HCT116 (cell line): ENCODE data around the gene OPCML. TPM values are rescaled to one million over a fixed set of nuclear protein-coding genes. Genes with fewer than 3 reads are reported as not detected.

Experiments used
- ATAC-seq: fragments of 200-7000 bp; cut with Tn5 transposase; 2 replicates; pipeline ENCODE4 v1.9.1; 2020; ENCODE audit warnings: mild to moderate bottlenecking, moderate library complexity
- BruUV-seq: library from RNA; stranded (reverse); fragments of 400-500 nt; replicated peaks from 2 replicates; lab custom pipeline; 2021; lab: Mats Ljungman, UMichigan
- CTCF ChIA-PET: fragments of 300-600 bp; sonication (Branson Sonifier 250); formaldehyde crosslinking; loops from one replicate; lab custom pipeline; 2021; ENCODE audit warnings: antibody characterized with exemption; lab: Charles Lee
- POLR2A ChIA-PET: fragments of 300-600, 350-600 bp; sonication (Branson Sonifier 250); formaldehyde crosslinking; loops from one replicate; lab custom pipeline; 2021; ENCODE audit warnings: antibody characterized with exemption; lab: Charles Lee
- RAD21 ChIA-PET, 2 experiments: fragments of 300-600 bp; sonication (Branson Sonifier 250); formaldehyde crosslinking; loops; one replicate each; lab custom pipeline; 2023; ENCODE audit warnings: low total read pairs in 2 of 2; ENCODE audit not compliant: uncharacterized antibody in 2 of 2, unreplicated experiment in 2 of 2, low non-redundant PET in 1 of 2; lab: Charles Lee
- DNase-seq: peaks from one replicate; pipeline ENCODE4 v3.0.0-alpha.2; 2010; ENCODE audit warnings: low read depth, low spot score
- H2AFZ ChIP-seq: fragments of 200-600 bp; shearing (Covaris generic), sonication (generic); 2 replicates; pipeline ENCODE4 v1.6.1; 2017; ENCODE audit warnings: low read depth, mixed run types, mixed read lengths, antibody characterized with exemption, low read length; ENCODE audit not compliant: poor library complexity, severe bottlenecking
- H3K27ac ChIP-seq: 2 replicates; pipeline ENCODE4 v1.5.1; 2012; ENCODE audit warnings: low read depth, low read length
- H3K27me3 ChIP-seq: fragments of 200-600 bp; sonication (generic); 2 replicates; pipeline ENCODE4 v1.6.1; 2016; ENCODE audit warnings: mixed run types, low read length, mixed read lengths; ENCODE audit not compliant: insufficient read depth
- H3K36me3 ChIP-seq, 2 experiments: fragments of 200-500 bp in 1 of 2; fragments of 200-600 bp in 1 of 2; sonication (Bioruptor generic) in 1 of 2; sonication (generic) in 1 of 2; 2 replicates each; pipeline versions ENCODE4 v1.5.1 to v1.6.1; 2014 to 2016; ENCODE audit warnings: low read length in 2 of 2, inconsistent platforms in 1 of 2, mixed read lengths in 1 of 2, mixed run types in 1 of 2; ENCODE audit not compliant: insufficient read depth in 2 of 2, control insufficient read depth in 1 of 2
- H3K4me1 ChIP-seq, 2 experiments: fragments of 200-600 bp in 1 of 2; sonication (generic) in 1 of 2; 2 replicates each; pipeline versions ENCODE4 v1.5.1 to v1.6.1; 2012 to 2017; ENCODE audit warnings: low read length in 2 of 2, inconsistent platforms in 1 of 2, mild to moderate bottlenecking in 1 of 2, mixed read lengths in 1 of 2, mixed run types in 1 of 2, moderate library complexity in 1 of 2; ENCODE audit not compliant: insufficient read depth in 2 of 2, control insufficient read depth in 1 of 2
- H3K4me2 ChIP-seq: fragments of 200-600 bp; sonication (generic); 2 replicates; pipeline ENCODE4 v1.6.1; 2017; ENCODE audit warnings: mixed run types, low read length, mixed read lengths
- H3K4me3 ChIP-seq, 2 experiments: fragments of 200-600 bp in 1 of 2; sonication (generic) in 1 of 2; replicated peaks in 1 of 2; 2 replicates each; pipeline ENCODE4 v1.5.1; 2011 to 2016; ENCODE audit warnings: low read length in 2 of 2, control low read depth in 1 of 2, low read depth in 1 of 2, mild to moderate bottlenecking in 1 of 2, mixed read lengths in 1 of 2, mixed run types in 1 of 2
- H3K79me2 ChIP-seq: fragments of 200-600 bp; sonication (generic); 2 replicates; pipeline ENCODE4 v1.6.1; 2017; ENCODE audit warnings: mild to moderate bottlenecking, mixed run types, low read length, moderate library complexity, mixed read lengths; ENCODE audit not compliant: insufficient read depth
- H3K9ac ChIP-seq: fragments of 200-600 bp; sonication (generic); 2 replicates; pipeline ENCODE4 v1.6.1; 2016; ENCODE audit warnings: low read length, mixed read lengths
- H3K9me2 ChIP-seq: fragments of 200-600 bp; sonication (generic), shearing (Covaris generic); 2 replicates; pipeline ENCODE4 v1.6.1; 2017; ENCODE audit warnings: mixed run types, mild to moderate bottlenecking, moderate library complexity; ENCODE audit not compliant: insufficient read depth
- H3K9me3 ChIP-seq, 2 experiments: fragments of 200-500 bp in 1 of 2; fragments of 200-600 bp in 1 of 2; sonication (Bioruptor generic) in 1 of 2; sonication (generic) in 1 of 2; 2 replicates each; pipeline ENCODE4 v1.6.1; 2014 to 2017; ENCODE audit warnings: low read length in 2 of 2, mixed read lengths in 2 of 2, inconsistent platforms in 1 of 2, low read depth in 1 of 2, mild to moderate bottlenecking in 1 of 2, mixed run types in 1 of 2, moderate library complexity in 1 of 2; ENCODE audit not compliant: control insufficient read depth in 1 of 2, insufficient read depth in 1 of 2
- H4K20me1 ChIP-seq: fragments of 200-600 bp; sonication (generic), shearing (Covaris generic); 2 replicates; pipeline ENCODE4 v1.6.1; 2017; ENCODE audit warnings: mixed run types, mild to moderate bottlenecking, moderate library complexity; ENCODE audit not compliant: insufficient read depth
- ATF3 ChIP-seq: IDR thresholded peaks from 2 replicates; pipeline ENCODE4 v1.6.1; 2012
- CBX3 ChIP-seq: IDR thresholded peaks from 2 replicates; pipeline ENCODE4 v1.6.1; 2012; ENCODE audit warnings: low read depth
- CEBPB ChIP-seq: IDR thresholded peaks from 2 replicates; pipeline ENCODE4 v1.6.1; 2012; ENCODE audit warnings: low read depth
- EGR1 ChIP-seq: IDR thresholded peaks from 2 replicates; pipeline ENCODE4 v1.6.1; 2012; ENCODE audit warnings: low read depth
- EZH2 ChIP-seq: fragments of 200-600 bp; sonication (generic); IDR thresholded peaks from 2 replicates; pipeline ENCODE4 v1.6.1; 2017; ENCODE audit warnings: antibody characterized with exemption, mixed run types
- EZH2phosphoT487 ChIP-seq: fragments of 200-600 bp; IDR thresholded peaks from 2 replicates; pipeline ENCODE4 v1.6.1; 2018; ENCODE audit warnings: antibody characterized with exemption, borderline replicate concordance
- JUND ChIP-seq: IDR thresholded peaks from 2 replicates; pipeline ENCODE4 v1.6.1; 2012
- MAX ChIP-seq: IDR thresholded peaks from 2 replicates; pipeline ENCODE4 v1.6.1; 2012
- POLR2AphosphoS5 ChIP-seq: IDR thresholded peaks from 2 replicates; pipeline ENCODE4 v1.6.1; 2011; ENCODE audit warnings: mild to moderate bottlenecking, low read depth, low read length, moderate library complexity
- REST ChIP-seq: IDR thresholded peaks from 2 replicates; pipeline ENCODE4 v1.6.1; 2012; ENCODE audit warnings: low read depth
- SIN3A ChIP-seq: IDR thresholded peaks from 2 replicates; pipeline ENCODE4 v1.6.1; 2012; ENCODE audit warnings: low read depth
- SP1 ChIP-seq: IDR thresholded peaks from 2 replicates; pipeline ENCODE4 v1.6.1; 2012; ENCODE audit warnings: low read depth
- SRF ChIP-seq: IDR thresholded peaks from 2 replicates; pipeline ENCODE4 v1.6.1; 2012; ENCODE audit warnings: low read depth
- TCF7L2 ChIP-seq: IDR thresholded peaks from 2 replicates; pipeline ENCODE4 v1.7.0; 2011; ENCODE audit warnings: borderline replicate concordance, inconsistent platforms; ENCODE audit not compliant: insufficient read depth, insufficient read length; ENCODE audit errors: extremely low read depth
- YY1 ChIP-seq: IDR thresholded peaks from 2 replicates; pipeline ENCODE4 v1.6.1; 2011; ENCODE audit warnings: low read length, low read depth, moderate library complexity, mild to moderate bottlenecking; ENCODE audit not compliant: insufficient replicate concordance; ENCODE audit errors: extremely low read depth
- ZFX ChIP-seq: fragments of 450-650 bp; IDR thresholded peaks from 2 replicates; pipeline ENCODE4 v1.6.1; 2017
- intact Hi-C: fragments of 100-400 bp; cut with micrococcal nuclease; formaldehyde crosslinking; loops from 2 replicates; pipeline ENCODE4 v1.10.0; 2022
- total RNA-seq: library from RNA; stranded (reverse); gene quantifications from one replicate; pipeline ENCODE4 v1.2.1, GENCODE V29; 2021; ENCODE audit not compliant: unreplicated experiment

OPCML gene
- total RNA-seq, 1 experiment from 2014 or later: not detected

GRCh38 chr11:133479209-133479608 is 53.1 kb downstream of the OPCML start (continued):
- TF ChIP-seq REST: no peak
- TF ChIP-seq ATF3: no peak
- no peak for TF ChIP-seq EZH2phosphoT487
- TF ChIP-seq SP1: no peak
- TF ChIP-seq JUND: no peak
- TF ChIP-seq CBX3: no peak
- TF ChIP-seq EZH2: no peak
- no peak for TF ChIP-seq ZFX
- TF ChIP-seq SIN3A: no peak

- Histone ChIP-seq H3K9ac (no peak overlapping the region), H3K4me2 (no peak overlapping the region), H3K9me2 (no peaks in the 10 kb centered on the region), H3K4me1 (no peaks in the 10 kb centered on the region), H3K79me2 (no peaks in the 10 kb centered on the region), H3K36me3 (no peaks in the 10 kb centered on the region), H2AFZ (no peak overlapping the region), H3K27ac (no peak overlapping the region), H3K9me3 (peaks cover 0 to 7% of the 10 kb centered on the region in 2 experiments; a peak in 2 of 4 replicates), H3K27me3 (no peaks in the 10 kb centered on the region), H4K20me1 (no peaks in the 10 kb centered on the region), H3K4me3 (no peak overlapping the region)
- intact Hi-C loops: no loop called here
- ATAC-seq (no peak), DNase-seq (no peak)
- TF ChIP-seq YY1 (no peak), MAX (no peak), EGR1 (no peak), EZH2 (no peak), SRF (no peak), SIN3A (no peak), JUND (no peak), POLR2AphosphoS5 (no peak), CEBPB (no peak), ZFX (no peak), TCF7L2 (no peak)
- RAD21 ChIA-PET: no interaction called here
- no TSS peak for BruUV-seq
- POLR2A ChIA-PET: no interaction called here
- CTCF ChIA-PET: no interaction called here
Measured at GRCh38 chr11:133477251-133477625, 55.1 kb downstream of the OPCML start.
